CD4-positive, alpha-beta T cell treated with Interleukin-4 for 4 hours (primary cell): ENCODE results near the gene EHD4.

Experiments
- DNase-seq: peaks from one replicate; pipeline ENCODE4 v3.0.0-alpha.2; 2020

The EHD4 gene

GRCh38 chr15:41915255-41915994 is 56.9 kb downstream of the EHD4 start:
- DNase-seq, result no peak

- no peak for DNase-seq
These were observed 57.9 kb downstream of the EHD4 start for GRCh38 chr15:41914411-41914810.

- no peak for DNase-seq
These were observed 59.1 kb downstream of the EHD4 start for GRCh38 chr15:41913256-41913655.

DNA sequence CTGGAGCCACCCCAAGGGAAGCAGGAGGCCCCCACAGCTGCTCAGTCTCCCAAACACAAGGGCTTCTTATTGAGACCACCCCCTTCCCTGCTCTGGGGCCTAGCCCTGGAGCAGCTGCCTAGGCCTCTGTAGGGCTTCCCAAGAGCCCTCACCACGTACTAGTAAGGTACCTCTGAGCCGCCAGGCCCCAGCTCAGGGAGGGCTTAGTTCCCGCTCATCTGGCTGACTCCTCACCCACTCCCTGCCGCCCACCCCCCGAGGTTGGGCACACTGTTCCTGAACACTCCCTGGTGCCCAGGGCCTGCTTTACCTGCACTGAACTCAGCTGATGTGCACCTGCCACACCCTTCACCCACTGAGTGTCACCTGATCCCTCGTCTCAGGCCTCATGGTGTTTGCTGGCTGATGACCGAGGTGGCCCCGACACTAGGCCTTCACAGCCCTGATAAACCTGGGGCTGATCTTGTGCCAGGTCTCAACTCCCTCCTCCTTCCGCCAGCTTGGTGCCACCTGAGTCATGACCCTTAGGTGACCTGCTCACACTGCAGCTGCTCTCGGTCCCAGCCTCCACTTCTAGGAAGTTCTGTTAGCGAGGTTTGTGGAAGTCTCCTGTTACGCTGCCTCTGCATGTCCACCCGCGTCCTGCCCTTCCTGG is 60.5 kb downstream of the EHD4 start:
- no peak for DNase-seq

DNA sequence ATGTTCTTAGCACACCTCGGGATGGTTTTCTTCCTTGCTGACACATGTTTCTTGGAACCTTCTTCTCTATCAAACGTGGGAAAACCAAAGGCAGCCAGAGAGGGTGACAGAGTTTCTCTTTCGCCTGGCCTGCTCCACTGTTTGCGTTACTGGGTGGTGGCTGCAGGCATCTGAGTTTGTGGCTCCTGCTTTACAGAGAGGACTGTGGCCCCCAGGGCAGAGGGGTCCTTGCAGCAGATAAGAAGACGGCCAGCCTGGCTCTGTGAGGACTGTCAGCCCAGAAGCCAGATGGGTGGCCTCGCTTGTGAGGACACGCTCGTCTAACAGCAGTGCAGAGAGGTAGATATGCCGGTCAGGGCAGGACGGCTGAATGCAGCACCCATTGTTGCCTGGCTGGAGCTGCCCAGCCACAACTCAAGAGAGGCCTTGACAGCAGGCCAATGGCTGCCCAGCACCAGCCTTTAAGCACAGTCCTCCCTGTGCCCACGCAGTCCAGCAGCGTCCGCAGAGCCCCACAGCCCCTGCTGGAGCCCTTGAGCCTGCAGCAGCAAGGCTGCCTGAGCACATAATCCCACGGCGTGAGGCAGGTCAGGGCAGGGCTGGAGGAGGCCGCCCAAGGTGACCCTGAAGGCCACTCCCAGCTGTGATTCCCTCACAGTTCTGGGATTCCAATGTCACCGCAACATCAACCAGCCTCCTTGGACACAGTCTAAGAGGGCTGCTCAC is 63.5 kb downstream of the EHD4 start:
- no peak for DNase-seq

- DNase-seq, result no peak
These were observed 65.2 kb downstream of the EHD4 start for GRCh38 chr15:41907141-41907540.

DNA sequence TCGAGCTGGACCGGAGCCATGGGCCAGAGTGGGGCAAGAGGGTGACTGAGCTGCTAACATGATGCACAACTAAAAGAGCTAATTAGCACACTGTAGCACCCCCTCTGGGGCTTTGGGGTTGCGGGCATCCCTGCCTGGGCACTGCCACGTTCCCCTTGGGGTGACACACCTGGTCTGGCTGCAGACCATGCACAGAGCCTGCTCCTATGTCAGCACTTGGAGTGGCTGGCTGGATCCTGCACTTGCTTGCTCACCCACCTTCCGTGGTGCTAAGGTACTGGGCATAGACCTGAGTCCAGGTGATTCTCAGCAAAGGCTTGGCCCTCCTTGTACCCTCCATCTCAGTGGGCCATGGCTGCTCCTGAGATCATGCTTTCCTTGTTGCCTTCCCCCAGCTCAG is 65.7 kb downstream of the EHD4 start:
- DNase-seq, result no peak

DNA sequence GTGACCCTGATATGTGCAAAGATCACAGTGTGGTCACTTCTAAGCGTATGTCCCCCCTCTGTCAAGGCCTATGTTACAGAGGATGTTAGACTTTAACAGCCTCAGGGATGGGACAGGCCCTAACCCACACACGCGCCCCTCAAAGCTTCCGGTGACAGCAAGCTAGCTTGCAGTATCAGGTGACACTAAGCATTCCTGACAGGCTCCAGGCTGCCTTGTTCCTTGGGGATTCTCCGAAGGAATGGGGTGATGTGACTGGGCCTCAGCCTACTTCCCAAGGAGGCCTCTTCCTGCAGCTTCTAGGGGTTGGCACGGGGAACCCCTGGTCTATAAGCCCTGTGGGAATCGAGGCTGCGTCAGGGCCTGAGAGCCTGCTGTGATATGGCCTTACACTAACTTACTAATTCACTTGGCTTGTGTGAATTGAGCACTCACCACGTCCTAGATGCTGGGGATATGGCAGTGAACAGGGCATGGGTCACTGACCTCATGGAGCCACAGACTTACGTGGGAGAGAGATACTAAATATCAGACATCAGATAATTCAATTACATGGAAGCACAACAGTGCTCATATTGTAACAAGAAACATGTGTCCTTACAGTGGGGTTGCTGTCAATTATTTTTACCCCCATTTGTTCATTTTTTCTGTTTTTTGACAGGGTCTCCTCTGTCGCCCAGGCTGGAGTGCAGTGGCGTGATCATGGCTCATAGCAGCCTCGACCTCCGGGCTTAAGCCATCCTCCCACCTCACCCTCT is 67.1 kb downstream of the EHD4 start:
- DNase-seq, result no peak

- peak; percentile 76 for DNase-seq
These were observed 67.8 kb downstream of the EHD4 start for GRCh38 chr15:41904541-41905005.

DNA sequence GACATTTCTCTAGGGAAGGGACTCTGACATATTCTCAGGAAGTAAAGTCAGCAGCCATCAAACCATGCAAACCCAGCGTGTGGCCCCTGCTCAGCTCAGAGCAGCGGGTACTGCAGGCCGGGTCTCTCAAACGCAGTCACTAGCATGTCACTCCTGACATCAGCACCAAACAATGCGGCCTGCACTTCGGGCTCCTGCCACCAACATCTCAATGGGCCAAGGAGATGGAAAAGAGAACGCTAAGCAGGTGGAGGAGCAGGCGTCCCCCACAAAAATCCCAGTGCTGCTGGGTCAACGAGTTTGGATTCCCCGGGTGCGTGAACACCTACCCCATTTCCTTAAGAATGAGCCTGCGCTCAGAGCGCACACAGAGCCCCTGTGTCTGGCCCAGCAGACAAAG is 68.6 kb downstream of the EHD4 start:
- DNase-seq, result no peak

GRCh38 chr15:41901431-41901830 is 70.9 kb downstream of the EHD4 start:
- DNase-seq, result no peak

DNA sequence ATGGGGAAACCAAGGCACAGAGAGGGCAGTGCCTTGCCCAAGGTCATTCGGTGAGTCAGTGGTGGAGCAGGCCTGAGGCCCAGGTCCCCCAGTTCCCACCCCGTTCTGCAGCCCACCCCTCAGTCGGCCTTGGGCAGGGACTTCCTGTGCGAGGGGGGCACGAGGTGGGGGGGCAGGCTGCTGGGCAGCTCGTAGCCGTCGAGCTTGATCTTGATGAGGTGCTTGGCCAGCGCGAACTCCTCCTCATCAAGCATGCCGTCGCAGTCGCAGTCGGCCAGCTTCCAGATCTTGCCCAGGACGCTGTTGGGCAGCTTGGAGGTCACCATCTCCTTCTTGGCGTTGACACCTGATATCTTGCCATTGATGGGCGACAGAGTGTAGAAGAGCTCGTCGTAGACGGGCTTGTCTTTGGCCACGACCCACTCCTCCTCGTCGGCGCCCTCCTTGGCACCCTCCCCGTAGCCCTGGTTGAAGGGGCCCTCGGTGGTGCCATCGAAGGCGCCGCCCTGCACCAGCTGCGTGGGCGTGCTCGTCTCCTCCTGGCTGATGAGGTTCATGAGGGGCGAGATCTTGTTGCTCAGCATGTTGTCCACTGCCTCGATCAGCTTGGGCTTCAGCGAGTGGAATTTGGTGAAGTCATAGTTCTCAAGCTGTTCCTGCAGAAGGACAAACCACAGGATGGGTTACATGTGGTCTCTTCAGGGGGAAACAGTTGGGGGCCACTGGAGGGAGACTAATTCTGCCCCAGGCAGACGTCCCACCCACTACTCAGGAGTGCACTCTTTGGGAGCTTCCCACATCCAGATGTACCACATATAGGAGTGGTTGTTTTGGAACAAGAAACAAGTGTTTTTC is 71.6 kb downstream of the EHD4 start:
- DNase-seq, result no peak

- DNase-seq, result no peak
These were observed 72.4 kb downstream of the EHD4 start for GRCh38 chr15:41899854-41900442.

GRCh38 chr15:41897363-41897799 is 75.0 kb downstream of the EHD4 start:
- no peak for DNase-seq

- no peak for DNase-seq
These were observed 75.8 kb downstream of the EHD4 start for GRCh38 chr15:41896566-41896965.

GRCh38 chr15:41895957-41896356 is 76.4 kb downstream of the EHD4 start:
- DNase-seq, result no peak

DNA sequence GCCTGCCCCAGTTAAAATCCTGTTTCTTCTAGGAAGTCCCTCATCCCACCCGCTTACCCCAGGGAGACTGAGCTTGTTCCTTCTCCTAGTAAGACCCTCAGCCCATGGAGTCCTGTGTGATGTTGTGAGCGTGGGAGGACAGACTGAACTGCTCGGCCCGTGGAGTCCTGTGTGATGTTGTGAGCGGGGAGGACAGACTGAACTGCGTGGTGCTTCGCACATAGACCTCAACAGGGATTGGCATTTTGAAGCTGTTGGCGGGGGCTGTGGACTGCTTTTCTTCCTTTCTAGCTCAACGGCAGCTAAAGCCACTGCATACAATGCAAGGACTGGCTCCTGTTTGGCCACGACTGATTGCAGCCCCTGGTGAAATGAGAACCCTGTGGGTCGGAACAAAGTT is 76.9 kb downstream of the EHD4 start:
- DNase-seq, result no peak

GRCh38 chr15:41894791-41895463 is 77.4 kb downstream of the EHD4 start:
- DNase-seq, result peak; percentile 96

DNA sequence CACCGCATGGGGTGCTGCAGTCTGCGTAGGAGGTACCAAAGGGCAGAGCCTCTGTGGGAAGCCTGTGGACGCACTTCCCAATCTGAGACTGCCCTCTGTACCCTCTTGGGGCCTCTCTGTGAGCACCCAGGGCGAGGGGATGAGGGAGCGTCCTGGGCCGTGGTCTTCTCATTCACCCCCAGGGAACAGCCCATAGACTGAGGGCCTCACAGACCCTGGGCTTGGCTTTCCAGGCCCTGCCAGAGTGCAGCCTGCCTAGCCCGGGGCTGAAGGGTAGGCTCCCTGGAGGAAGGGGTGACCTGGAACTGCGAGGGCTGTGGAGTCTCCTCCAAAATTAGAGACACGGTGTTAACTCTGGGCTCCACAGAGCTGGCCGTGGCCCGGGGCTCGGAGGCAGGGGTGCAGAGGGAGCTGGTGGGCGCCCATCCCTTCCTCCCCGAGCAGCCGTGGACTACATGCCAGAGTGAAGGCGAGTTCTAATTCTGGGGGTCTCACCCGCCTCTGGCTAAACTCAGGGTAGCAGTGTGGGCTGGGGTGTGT is 78.0 kb downstream of the EHD4 start:
- no peak for DNase-seq

DNA sequence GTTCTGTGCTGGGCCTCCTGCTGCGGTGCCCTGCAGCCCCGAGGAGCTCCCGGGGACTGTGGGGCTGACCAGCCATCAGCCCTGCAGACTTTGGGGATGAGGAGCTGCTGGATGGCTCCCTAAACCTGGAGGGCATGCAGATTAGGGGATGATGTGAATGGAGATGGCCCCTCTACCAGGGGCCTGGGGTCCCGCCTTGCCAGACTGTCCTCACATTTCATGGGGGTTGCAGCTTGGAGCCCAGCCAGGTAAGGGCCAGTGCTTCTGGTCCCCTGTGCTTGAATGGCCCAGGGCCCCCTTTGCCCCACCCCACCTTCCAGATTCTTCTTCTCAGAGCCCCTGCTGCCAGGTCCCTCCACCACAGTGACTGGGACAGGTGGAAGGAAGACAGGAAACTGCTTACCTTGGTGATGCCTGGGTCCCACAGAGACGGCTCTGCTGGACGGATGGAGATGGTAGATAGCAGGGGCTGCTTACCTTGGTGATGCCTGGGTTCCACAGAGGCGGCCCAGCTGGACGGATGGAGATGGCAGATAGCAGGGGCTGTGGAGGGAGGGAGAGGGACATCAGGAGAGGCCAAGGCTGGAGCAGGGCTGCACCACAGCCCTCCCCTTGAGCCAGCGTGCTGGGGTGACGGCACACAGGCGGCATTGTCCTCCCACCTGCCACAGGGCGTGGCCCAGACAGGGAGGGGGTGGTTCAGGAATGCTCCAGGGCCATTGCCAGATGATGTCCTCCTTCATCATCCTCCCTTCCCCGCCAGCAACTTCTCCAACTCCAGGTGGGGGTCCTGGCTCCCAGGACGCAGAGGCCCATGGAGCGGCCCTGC is 78.7 kb downstream of the EHD4 start, which contains the start of gene SPTBN5:
Gene SPTBN5 (minus strand): TSS at position 632 of the 829 bp plus-strand sequence. CDS start 556 bp downstream, at position 76.
- DNase-seq, result no peak
